Neutrophil (primary cell): ENCODE results near the gene SPATA20.

Experiments used
- H3K27ac ChIP-seq: fragments of 200-600 bp; sonication (generic); 2 replicates; pipeline ENCODE4 v1.5.1; 2016; ENCODE audit warnings: mild to moderate bottlenecking, moderate library complexity
- H3K27me3 ChIP-seq: fragments of 200-600 bp; sonication (generic); 2 replicates; pipeline ENCODE4 v1.6.0; 2016; ENCODE audit warnings: mild to moderate bottlenecking
- H3K36me3 ChIP-seq: fragments of 200-600 bp; sonication (generic); 2 replicates; pipeline ENCODE4 v1.5.1; 2017
- H3K4me1 ChIP-seq, 2 experiments: fragments of 200-600 bp in 1 of 2; sonication (generic) in 1 of 2; 1 replicate in 1 of 2; 2 replicates in 1 of 2; pipeline versions ENCODE4 v1.5.1 to v1.6.1; 2013 to 2016; ENCODE audit warnings: low read depth in 1 of 2, low read length in 1 of 2, mild to moderate bottlenecking in 1 of 2, moderate library complexity in 1 of 2; ENCODE audit not compliant: control insufficient read depth in 1 of 2, insufficient read depth in 1 of 2
- H3K4me3 ChIP-seq, 2 experiments: fragments of 200-600 bp in 1 of 2; sonication (generic) in 1 of 2; 1 replicate in 1 of 2; 2 replicates in 1 of 2; pipeline ENCODE4 v1.5.1; 2013 to 2016; ENCODE audit warnings: low read depth in 1 of 2, low read length in 1 of 2, mild to moderate bottlenecking in 1 of 2, moderate library complexity in 1 of 2
- H3K9me3 ChIP-seq: fragments of 200-600 bp; sonication (generic); 2 replicates; pipeline ENCODE4 v1.5.1; 2016
- TF ChIP-seq, protein P1 (sequence below): fragments of 200-600 bp; sonication (generic); IDR thresholded peaks from 2 replicates; pipeline ENCODE4 v1.5.1; 2016; ENCODE audit warnings: antibody characterized with exemption

SPATA20 gene

DNA sequence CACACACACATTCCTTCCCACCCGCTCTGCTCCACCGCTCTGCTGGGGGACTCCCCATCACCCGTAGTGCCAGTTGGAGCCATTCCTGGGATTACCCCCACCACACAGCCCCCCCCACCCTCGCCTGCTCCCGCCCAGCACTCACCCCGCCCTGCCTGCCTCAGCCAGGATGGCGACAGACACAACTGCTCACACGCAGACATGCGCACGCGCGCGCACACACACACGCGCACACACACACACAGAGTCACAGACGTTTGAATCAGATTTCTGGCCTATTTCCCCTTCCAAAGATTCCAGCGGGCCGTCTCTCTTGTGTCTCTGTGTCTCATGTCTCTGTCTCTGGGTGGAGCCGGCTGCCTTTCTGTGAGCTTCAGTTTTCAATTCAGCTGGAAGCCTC lies 17.9 kb downstream of the SPATA20 start:
- TF ChIP-seq, protein P1, sequence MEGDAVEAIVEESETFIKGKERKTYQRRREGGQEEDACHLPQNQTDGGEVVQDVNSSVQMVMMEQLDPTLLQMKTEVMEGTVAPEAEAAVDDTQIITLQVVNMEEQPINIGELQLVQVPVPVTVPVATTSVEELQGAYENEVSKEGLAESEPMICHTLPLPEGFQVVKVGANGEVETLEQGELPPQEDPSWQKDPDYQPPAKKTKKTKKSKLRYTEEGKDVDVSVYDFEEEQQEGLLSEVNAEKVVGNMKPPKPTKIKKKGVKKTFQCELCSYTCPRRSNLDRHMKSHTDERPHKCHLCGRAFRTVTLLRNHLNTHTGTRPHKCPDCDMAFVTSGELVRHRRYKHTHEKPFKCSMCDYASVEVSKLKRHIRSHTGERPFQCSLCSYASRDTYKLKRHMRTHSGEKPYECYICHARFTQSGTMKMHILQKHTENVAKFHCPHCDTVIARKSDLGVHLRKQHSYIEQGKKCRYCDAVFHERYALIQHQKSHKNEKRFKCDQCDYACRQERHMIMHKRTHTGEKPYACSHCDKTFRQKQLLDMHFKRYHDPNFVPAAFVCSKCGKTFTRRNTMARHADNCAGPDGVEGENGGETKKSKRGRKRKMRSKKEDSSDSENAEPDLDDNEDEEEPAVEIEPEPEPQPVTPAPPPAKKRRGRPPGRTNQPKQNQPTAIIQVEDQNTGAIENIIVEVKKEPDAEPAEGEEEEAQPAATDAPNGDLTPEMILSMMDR: no peak
- Histone ChIP-seq H3K27me3 (peaks cover 96% of the 10 kb centered on the region), H3K27ac (no peak overlapping the region), H3K9me3 (no peaks in the 10 kb centered on the region), H3K4me1 (peaks cover 5 to 20% of the 10 kb centered on the region in 2 experiments), H3K36me3 (no peaks in the 10 kb centered on the region), H3K4me3 (no peak overlapping the region)

DNA sequence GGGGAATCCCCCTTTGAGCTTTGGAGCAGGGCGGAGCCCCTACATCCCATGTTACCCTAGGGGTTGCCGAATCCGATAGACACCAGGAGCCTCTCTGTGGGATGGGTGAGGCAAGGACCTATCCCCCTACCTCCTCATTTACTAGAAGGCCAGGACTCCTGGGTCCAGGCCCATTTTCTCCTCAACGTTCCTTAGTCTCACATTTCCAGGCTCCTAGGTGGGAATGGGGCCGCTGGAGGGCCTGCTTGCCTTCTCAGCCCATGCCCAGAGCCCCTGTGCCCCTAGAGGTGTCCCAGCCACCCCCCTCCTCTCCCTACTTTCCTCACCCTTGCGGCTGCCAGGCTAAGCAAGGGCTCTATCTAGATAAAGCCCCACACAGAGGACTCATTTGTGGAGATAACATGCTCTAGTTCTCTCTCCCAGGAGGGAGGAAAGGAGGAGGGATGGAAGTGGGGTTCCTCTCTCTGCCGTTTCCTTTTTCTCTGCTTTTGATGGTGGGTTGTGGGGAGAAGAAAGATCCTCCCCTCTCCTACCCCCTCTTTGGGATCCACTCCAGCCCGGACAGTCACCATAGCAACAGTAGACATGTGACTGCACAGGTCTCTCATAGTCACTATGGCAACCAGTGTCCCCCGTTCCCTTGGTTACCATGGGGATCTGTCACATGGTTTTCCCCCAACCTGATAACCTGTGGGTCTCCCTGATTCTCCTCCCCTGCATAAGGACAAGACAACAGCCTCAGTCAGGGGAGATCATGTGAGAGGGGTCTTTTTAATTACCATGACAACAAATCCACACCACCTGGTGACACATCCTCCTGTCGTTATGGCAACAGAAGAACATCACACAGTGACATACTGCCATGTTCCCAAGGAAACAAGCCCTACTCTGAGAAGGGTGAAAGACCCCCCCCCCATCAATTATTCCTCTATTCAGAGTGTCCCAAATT lies 18.7 kb downstream of the SPATA20 start:
- Histone ChIP-seq H3K4me3 (no peak overlapping the region), H3K27ac (no peak overlapping the region), H3K9me3 (no peaks in the 10 kb centered on the region), H3K4me1 (peaks cover 0 to 13% of the 10 kb centered on the region in 2 experiments), H3K36me3 (no peaks in the 10 kb centered on the region), H3K27me3 (peaks cover 88% of the 10 kb centered on the region)
- TF ChIP-seq, protein P1: no peak

DNA sequence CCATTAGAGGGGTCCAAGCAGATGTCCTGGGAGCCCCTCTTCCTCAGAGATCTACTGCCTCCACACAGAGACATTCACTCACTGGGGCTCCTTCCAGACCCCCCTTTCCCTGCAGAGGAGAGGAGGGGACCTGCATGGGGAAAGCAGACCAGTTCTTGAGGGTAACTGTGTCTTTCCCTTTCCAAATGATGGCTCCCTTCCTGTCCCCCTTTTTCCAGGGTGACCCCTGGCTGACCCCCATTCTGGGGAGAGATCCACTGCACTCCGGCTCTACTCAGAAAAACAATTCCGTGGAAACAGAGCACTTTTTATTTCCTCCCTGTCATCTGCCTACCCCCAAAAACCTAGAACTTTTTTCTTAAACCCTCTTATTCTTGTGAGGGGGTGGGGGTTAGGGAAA lies 19.9 kb downstream of the SPATA20 start:
- no peak overlapping the region for H3K4me3 ChIP-seq
- peaks cover 76% of the 10 kb centered on the region for H3K27me3 ChIP-seq
- H3K27ac ChIP-seq: no peak overlapping the region
- peaks cover 0 to under 1% of the 10 kb centered on the region in 2 experiments for H3K4me1 ChIP-seq
- TF ChIP-seq, protein P1: no peak
- no peaks in the 10 kb centered on the region for H3K9me3 ChIP-seq
- H3K36me3 ChIP-seq: no peaks in the 10 kb centered on the region

DNA sequence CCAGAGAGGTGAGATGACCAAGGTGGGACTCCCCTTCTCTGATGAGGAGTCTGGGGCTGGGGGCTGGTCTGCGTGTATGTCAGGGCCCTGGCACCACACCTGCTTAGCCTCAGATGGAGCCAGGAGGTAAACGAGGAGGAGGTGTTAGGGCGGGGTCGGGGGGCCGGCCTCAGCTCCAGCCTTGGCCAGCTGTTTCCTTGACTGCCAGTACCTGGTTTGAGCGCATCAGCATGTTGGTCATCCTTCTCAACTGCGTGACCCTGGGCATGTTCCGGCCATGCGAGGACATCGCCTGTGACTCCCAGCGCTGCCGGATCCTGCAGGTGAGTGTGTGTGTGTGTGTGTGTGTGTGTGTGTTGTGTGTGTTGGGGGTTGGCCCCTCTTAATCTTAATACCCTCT lies 21.7 kb downstream of the SPATA20 start:
- TF ChIP-seq, protein P1: no peak
- Histone ChIP-seq H3K9me3 (no peaks in the 10 kb centered on the region), H3K27ac (no peak overlapping the region), H3K27me3 (peaks cover 59% of the 10 kb centered on the region), H3K36me3 (no peaks in the 10 kb centered on the region), H3K4me1 (no peaks in the 10 kb centered on the region), H3K4me3 (no peak overlapping the region)

DNA sequence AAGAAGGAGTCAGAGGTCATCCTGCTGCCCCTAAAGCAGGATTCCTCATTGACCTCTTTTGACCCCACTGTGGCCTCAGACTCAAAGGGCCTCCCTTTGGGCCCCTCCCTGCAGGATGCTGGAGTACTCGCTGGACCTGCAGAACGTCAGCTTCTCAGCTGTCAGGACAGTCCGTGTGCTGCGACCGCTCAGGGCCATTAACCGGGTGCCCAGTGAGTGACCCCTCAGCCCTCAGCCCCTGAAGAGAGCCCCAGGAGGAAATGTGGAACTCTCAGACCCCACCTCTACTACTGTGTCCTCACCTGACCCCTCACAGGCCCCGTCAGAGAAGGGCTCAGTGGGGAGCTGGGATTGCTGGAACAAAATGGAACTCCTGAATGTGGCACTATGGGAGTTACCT lies 22.6 kb downstream of the SPATA20 start:
- Histone ChIP-seq H3K4me3 (no peak overlapping the region), H3K27me3 (peaks cover 49% of the 10 kb centered on the region), H3K36me3 (no peaks in the 10 kb centered on the region), H3K9me3 (no peaks in the 10 kb centered on the region), H3K4me1 (no peaks in the 10 kb centered on the region), H3K27ac (no peak overlapping the region)
- TF ChIP-seq, protein P1: no peak
